DND-41 (cell line): ENCODE measurements around the gene USP32.

Experiments used
- EZH2 ChIP-seq: IDR thresholded peaks from 3 replicates; pipeline ENCODE4 v1.6.1; 2012; ENCODE audit warnings: borderline replicate concordance, low read depth, mild to moderate bottlenecking, moderate library complexity, low read length, inconsistent platforms; ENCODE audit not compliant: severe bottlenecking
- TF ChIP-seq, protein P1 (sequence below): IDR thresholded peaks from 2 replicates; pipeline ENCODE4 v1.5.1; 2012; ENCODE audit warnings: borderline replicate concordance, low read length, moderate library complexity, mild to moderate bottlenecking; ENCODE audit not compliant: poor library complexity, severe bottlenecking; ENCODE audit errors: extremely low read depth

- TF ChIP-seq, protein P1, sequence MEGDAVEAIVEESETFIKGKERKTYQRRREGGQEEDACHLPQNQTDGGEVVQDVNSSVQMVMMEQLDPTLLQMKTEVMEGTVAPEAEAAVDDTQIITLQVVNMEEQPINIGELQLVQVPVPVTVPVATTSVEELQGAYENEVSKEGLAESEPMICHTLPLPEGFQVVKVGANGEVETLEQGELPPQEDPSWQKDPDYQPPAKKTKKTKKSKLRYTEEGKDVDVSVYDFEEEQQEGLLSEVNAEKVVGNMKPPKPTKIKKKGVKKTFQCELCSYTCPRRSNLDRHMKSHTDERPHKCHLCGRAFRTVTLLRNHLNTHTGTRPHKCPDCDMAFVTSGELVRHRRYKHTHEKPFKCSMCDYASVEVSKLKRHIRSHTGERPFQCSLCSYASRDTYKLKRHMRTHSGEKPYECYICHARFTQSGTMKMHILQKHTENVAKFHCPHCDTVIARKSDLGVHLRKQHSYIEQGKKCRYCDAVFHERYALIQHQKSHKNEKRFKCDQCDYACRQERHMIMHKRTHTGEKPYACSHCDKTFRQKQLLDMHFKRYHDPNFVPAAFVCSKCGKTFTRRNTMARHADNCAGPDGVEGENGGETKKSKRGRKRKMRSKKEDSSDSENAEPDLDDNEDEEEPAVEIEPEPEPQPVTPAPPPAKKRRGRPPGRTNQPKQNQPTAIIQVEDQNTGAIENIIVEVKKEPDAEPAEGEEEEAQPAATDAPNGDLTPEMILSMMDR, result no peak
- no peak for TF ChIP-seq EZH2
Observed at GRCh38 chr17:60398227-60398959, 6.5 kb upstream of the USP32 start.
